ENCODE data around the gene CTSE. TPM values are rescaled to one million over a fixed set of nuclear protein-coding genes. Genes with fewer than 3 reads are reported as not detected.
"Not testable (repeated sequence)": the region's sequence is repeated elsewhere in the genome, so short reads cannot be mapped to it uniquely, and the experiment has no call there.

CTSE gene
- total and polyA plus RNA-seq, 2 of the 8 experiments (the other 6 are each of a cell fraction or from before 2014, with no cell fraction given) = 0.03 TPM; not detected in 1

GRCh38 chr1:206052231-206052865 lies 28.7 kb upstream of the CTSE start:
- H3K4me1 ChIP-seq (replicated peaks in 1 of 4; ENCODE audit: control insufficient read depth in 3 of 4, insufficient read depth in 4 of 4, low read length in 3 of 4); H3K23ac ChIP-seq (ENCODE audit: insufficient read length); H4K91ac ChIP-seq (replicated peaks; ENCODE audit: insufficient read length, low read length); H2BK120ac ChIP-seq (replicated peaks; ENCODE audit: low read depth, low read length); H3K27ac ChIP-seq (ENCODE audit: low read depth, low read length); POLR2A ChIA-PET (ENCODE audit: partially characterized antibody); H3K27me3 ChIP-seq (replicated peaks in 1 of 4; ENCODE audit: control insufficient read depth in 3 of 4, extremely low read depth in 1 of 4, insufficient read depth in 3 of 4, low read length in 3 of 4); H2BK20ac ChIP-seq (ENCODE audit: low read length); H2AFZ ChIP-seq (ENCODE audit: low read length); H3K79me1 ChIP-seq (ENCODE audit: low read depth, low read length); H3K9me3 ChIP-seq (ENCODE audit: insufficient read depth in 2 of 2, low read depth in 1 of 2, low read length in 1 of 2); H3K18ac ChIP-seq (ENCODE audit: extremely low read depth, low read length); H4K8ac ChIP-seq (ENCODE audit: extremely low read depth, insufficient read depth, low read length); H4K5ac ChIP-seq (ENCODE audit: insufficient read length, low read depth, low read length); H3K9ac ChIP-seq (replicated peaks in 1 of 4; ENCODE audit: extremely low read depth in 1 of 4, low read depth in 3 of 4, low read length in 3 of 4); H2AK5ac ChIP-seq (ENCODE audit: low read depth, low read length); H3K4me3 ChIP-seq (ENCODE audit: extremely low read depth in 1 of 4, insufficient read depth in 2 of 4, low read depth in 3 of 4, low read length in 4 of 4); H3K36me3 ChIP-seq (ENCODE audit: control insufficient read depth in 2 of 4, insufficient read depth in 4 of 4, low read length in 3 of 4); H3K56ac ChIP-seq (replicated peaks; ENCODE audit: insufficient read length, low read depth, low read length); H3K79me2 ChIP-seq (ENCODE audit: control insufficient read depth in 1 of 2, insufficient read depth in 2 of 2, low read length in 2 of 2); H3K4me2 ChIP-seq (ENCODE audit: insufficient read depth in 1 of 2, low read depth in 2 of 2, low read length in 2 of 2); H2BK12ac ChIP-seq (ENCODE audit: low read depth, low read length); H3K4ac ChIP-seq (replicated peaks; ENCODE audit: insufficient read length, low read depth, low read length); H3K14ac ChIP-seq (ENCODE audit: insufficient read length); H3K23me2 ChIP-seq (ENCODE audit: low read depth, low read length); DNase-seq (ENCODE audit: low read depth in 1 of 2, low spot score in 2 of 2); H2BK5ac ChIP-seq (ENCODE audit: low read depth, low read length); H2BK15ac ChIP-seq (ENCODE audit: low read length); FAIRE-seq; H4K20me1 ChIP-seq (replicated peaks in 1 of 2; ENCODE audit: control insufficient read depth in 1 of 2, insufficient read depth in 2 of 2, low read length in 2 of 2): not testable (repeated sequence)
- CTCF ChIA-PET (ENCODE audit: partially characterized antibody) = interaction anchor here (0.6 to 0.9 kb wide), 2 partner anchors 30 to 47 kb away, joined by 3 read pairs; no protein-coding TSS in a partner anchor
- 89% methylated on average over 3 of the region's 8 CpGs; no CpG with 5 or more reads in 1 of the 2 experiments for WGBS, 2 experiments (ENCODE audit: extremely low coverage in 1 of 2, insufficient coverage in 1 of 2, insufficient read length in 1 of 2, insufficient replicate concordance in 2 of 2, low coverage in 1 of 2, low lambda C conversion rate in 2 of 2, missing lambda C conversion rate in 1 of 2)

Measured in H1 (cell line).